Measurements from ENCODE around the gene SIKE1.

- TF ChIP-seq CTCF (IDR thresholded peaks at IDR 0.05) (no peak), EP300 (IDR thresholded peaks at IDR 0.05) (no peak), POLR2A (IDR thresholded peaks at IDR 0.05) (no peak)
Observed at GRCh38 chr1:114741963-114742746, 38.3 kb downstream of the SIKE1 start.
